Gastrocnemius medialis (tissue), 4 donors: Measurements from ENCODE around the gene PGAM2.

ENCODE experiments used
- POLR2A ChIP-seq, 2 donors: fragments of 450-650 bp; IDR thresholded peaks; one replicate each; pipeline ENCODE4 v1.6.1; 2017; ENCODE audit warnings: antibody characterized with exemption in 2 of 2, mild to moderate bottlenecking in 2 of 2, moderate library complexity in 2 of 2
- TF ChIP-seq, protein P1 (sequence below), 5 experiments: fragments of 450-650 bp in 3 of 5; fragments of 200-600 bp in 2 of 5; sonication (generic) in 2 of 5; IDR thresholded peaks in 4 of 5; conservative IDR thresholded peaks in 1 of 5; 1 replicate in 4 of 5; 2 replicates in 1 of 5; pipeline ENCODE4 v1.5.1; 2016 to 2019; ENCODE audit warnings: antibody characterized with exemption in 5 of 5, mild to moderate bottlenecking in 3 of 5, moderate library complexity in 3 of 5

DNA sequence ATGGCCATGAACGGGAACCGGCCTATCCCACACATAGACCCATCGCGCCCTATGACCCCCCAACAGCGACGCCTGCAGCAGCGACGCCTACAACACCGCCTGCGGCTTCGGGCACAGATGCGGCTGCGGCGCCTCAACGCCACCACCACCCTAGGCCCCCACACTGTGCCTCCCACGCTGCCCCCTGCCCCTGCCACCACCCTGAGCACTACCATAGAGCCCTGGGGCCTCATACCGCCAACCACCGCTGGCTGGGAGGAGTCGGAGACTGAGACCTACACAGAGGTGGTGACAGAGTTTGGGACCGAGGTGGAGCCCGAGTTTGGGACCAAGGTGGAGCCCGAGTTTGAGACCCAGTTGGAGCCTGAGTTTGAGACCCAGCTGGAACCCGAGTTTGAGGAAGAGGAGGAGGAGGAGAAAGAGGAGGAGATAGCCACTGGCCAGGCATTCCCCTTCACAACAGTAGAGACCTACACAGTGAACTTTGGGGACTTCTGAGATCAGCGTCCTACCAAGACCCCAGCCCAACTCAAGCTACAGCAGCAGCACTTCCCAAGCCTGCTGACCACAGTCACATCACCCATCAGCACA lies 48.5 kb upstream of the PGAM2 start:
- TF ChIP-seq, protein P1, sequence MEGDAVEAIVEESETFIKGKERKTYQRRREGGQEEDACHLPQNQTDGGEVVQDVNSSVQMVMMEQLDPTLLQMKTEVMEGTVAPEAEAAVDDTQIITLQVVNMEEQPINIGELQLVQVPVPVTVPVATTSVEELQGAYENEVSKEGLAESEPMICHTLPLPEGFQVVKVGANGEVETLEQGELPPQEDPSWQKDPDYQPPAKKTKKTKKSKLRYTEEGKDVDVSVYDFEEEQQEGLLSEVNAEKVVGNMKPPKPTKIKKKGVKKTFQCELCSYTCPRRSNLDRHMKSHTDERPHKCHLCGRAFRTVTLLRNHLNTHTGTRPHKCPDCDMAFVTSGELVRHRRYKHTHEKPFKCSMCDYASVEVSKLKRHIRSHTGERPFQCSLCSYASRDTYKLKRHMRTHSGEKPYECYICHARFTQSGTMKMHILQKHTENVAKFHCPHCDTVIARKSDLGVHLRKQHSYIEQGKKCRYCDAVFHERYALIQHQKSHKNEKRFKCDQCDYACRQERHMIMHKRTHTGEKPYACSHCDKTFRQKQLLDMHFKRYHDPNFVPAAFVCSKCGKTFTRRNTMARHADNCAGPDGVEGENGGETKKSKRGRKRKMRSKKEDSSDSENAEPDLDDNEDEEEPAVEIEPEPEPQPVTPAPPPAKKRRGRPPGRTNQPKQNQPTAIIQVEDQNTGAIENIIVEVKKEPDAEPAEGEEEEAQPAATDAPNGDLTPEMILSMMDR (IDR thresholded peaks at IDR 0.05 in 4 of 5, conservative IDR thresholded peaks at IDR 0.05 in 1 of 5) = no peak
- TF ChIP-seq POLR2A (IDR thresholded peaks at IDR 0.05) = no peak
